MM.1S (cell line): Measurements from ENCODE around the gene ITGA11.

ENCODE experiments used
- DNase-seq: peaks from one replicate; pipeline ENCODE4 v3.0.0-alpha.2; 2015
- H2AFZ ChIP-seq: fragments of 300-600 bp; sonication (generic); 2 replicates; pipeline ENCODE4 v1.6.0; 2016; ENCODE audit warnings: antibody characterized with exemption, low read length
- H3F3A ChIP-seq: fragments of 300-600 bp; sonication (generic); 2 replicates; pipeline ENCODE4 v1.6.1; 2016; ENCODE audit warnings: mild to moderate bottlenecking, antibody characterized with exemption, low read length, moderate library complexity, mixed read lengths; ENCODE audit not compliant: insufficient read depth
- H3K27ac ChIP-seq: fragments of 300-600 bp; sonication (generic); 2 replicates; pipeline ENCODE4 v1.5.1; 2016; ENCODE audit warnings: mild to moderate bottlenecking, low read length
- H3K27me3 ChIP-seq: fragments of 300-600 bp; sonication (generic); replicated peaks from 2 replicates; pipeline ENCODE4 v1.6.0; 2016; ENCODE audit warnings: low read length; ENCODE audit not compliant: insufficient read depth
- H3K36me3 ChIP-seq: fragments of 300-600 bp; sonication (generic); replicated peaks from 2 replicates; pipeline ENCODE4 v1.6.1; 2016; ENCODE audit warnings: mild to moderate bottlenecking, low read length, mixed read lengths; ENCODE audit not compliant: insufficient read depth
- H3K4me1 ChIP-seq: fragments of 300-600 bp; sonication (generic); 2 replicates; pipeline ENCODE4 v1.6.1; 2016; ENCODE audit warnings: low read length, mixed read lengths
- H3K4me2 ChIP-seq: fragments of 300-600 bp; sonication (generic); 2 replicates; pipeline ENCODE4 v1.6.0; 2016; ENCODE audit warnings: low read depth, low read length
- H3K4me3 ChIP-seq: fragments of 300-600 bp; sonication (generic); 2 replicates; pipeline ENCODE4 v1.5.1; 2016; ENCODE audit warnings: low read length, mixed read lengths
- H3K79me2 ChIP-seq: fragments of 300-600 bp; sonication (generic); 2 replicates; pipeline ENCODE4 v1.6.1; 2016; ENCODE audit warnings: mixed run types, low read length, mixed read lengths
- H3K9ac ChIP-seq: fragments of 300-600 bp; sonication (generic); 2 replicates; pipeline ENCODE4 v1.6.1; 2016; ENCODE audit warnings: low read length, mixed read lengths
- H3K9me2 ChIP-seq: fragments of 300-600 bp; sonication (generic); replicated peaks from 2 replicates; pipeline ENCODE4 v1.6.1; 2016; ENCODE audit warnings: mild to moderate bottlenecking, low read length, mixed read lengths; ENCODE audit not compliant: insufficient read depth
- H3K9me3 ChIP-seq: fragments of 300-600 bp; sonication (generic); replicated peaks from 2 replicates; pipeline ENCODE4 v1.6.1; 2016; ENCODE audit warnings: mild to moderate bottlenecking, low read length, mixed read lengths; ENCODE audit not compliant: insufficient read depth
- H4K20me1 ChIP-seq: fragments of 300-600 bp; sonication (generic); 2 replicates; pipeline ENCODE4 v1.6.1; 2016; ENCODE audit warnings: mild to moderate bottlenecking, low read length, moderate library complexity, mixed read lengths; ENCODE audit not compliant: insufficient read depth
- CTCF ChIP-seq: fragments of 300-600 bp; sonication (generic); IDR thresholded peaks from 2 replicates; pipeline ENCODE4 v1.5.1; 2016; ENCODE audit warnings: antibody characterized with exemption, low read length, mixed read lengths
- EZH2 ChIP-seq: fragments of 300-600 bp; sonication (generic); optimal IDR thresholded peaks from 2 replicates; pipeline ENCODE3; 2017; ENCODE audit warnings: low read depth, mild to moderate bottlenecking, antibody characterized with exemption, low read length, mixed read lengths
- EZH2phosphoT487 ChIP-seq: fragments of 300-600 bp; sonication (generic); IDR thresholded peaks from 2 replicates; pipeline ENCODE4 v1.6.1; 2018; ENCODE audit warnings: antibody characterized with exemption, low read length

ITGA11 gene

DNA sequence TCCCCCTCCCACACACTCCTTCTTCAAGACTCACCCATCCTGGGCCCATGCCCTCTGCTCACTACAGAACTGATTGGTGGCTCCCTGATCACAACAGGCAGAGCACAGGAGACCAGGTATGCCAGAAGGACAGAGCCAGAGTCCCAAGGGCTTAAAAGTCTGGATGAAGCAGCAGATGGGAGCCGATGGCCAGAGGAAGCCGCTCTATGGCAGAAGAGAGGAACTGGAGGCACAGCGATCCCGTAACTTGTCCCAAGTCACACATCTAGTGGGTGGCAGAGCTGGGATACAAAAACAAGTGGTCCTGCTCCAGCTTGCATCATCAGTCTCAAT, 20.7 kb downstream of the ITGA11 start:
- no peaks in the 10 kb centered on the region for H3K4me1 ChIP-seq
- no peaks in the 10 kb centered on the region for H3K79me2 ChIP-seq
- no peak overlapping the region for H2AFZ ChIP-seq
- no peak overlapping the region for H3K27ac ChIP-seq
- H3K9me3 ChIP-seq, result no peaks in the 10 kb centered on the region
- no peaks in the 10 kb centered on the region for H3K9me2 ChIP-seq
- H3K9ac ChIP-seq, result no peak overlapping the region
- no peaks in the 10 kb centered on the region for H3F3A ChIP-seq
- no peaks in the 10 kb centered on the region for H4K20me1 ChIP-seq
- no peaks in the 10 kb centered on the region for H3K36me3 ChIP-seq
- no peak overlapping the region for H3K4me2 ChIP-seq
- no peak for DNase-seq
- no peaks in the 10 kb centered on the region for H3K27me3 ChIP-seq
- H3K4me3 ChIP-seq, result no peak overlapping the region
- TF ChIP-seq EZH2 (no peak), EZH2phosphoT487 (no peak), CTCF (no peak)

GRCh38 chr15:68410466-68411342, 21.3 kb downstream of the ITGA11 start:
- Histone ChIP-seq H3K4me1 (no peaks in the 10 kb centered on the region), H3F3A (no peaks in the 10 kb centered on the region), H3K27me3 (no peaks in the 10 kb centered on the region), H3K9ac (no peak overlapping the region), H4K20me1 (no peaks in the 10 kb centered on the region), H3K4me2 (no peak overlapping the region), H3K79me2 (no peaks in the 10 kb centered on the region), H3K36me3 (no peaks in the 10 kb centered on the region), H3K4me3 (no peak overlapping the region), H2AFZ (no peak overlapping the region), H3K9me3 (no peaks in the 10 kb centered on the region), H3K9me2 (no peaks in the 10 kb centered on the region), H3K27ac (no peak overlapping the region)
- DNase-seq, result no peak
- TF ChIP-seq CTCF, result no peak
- no peak for TF ChIP-seq EZH2
- TF ChIP-seq EZH2phosphoT487, result no peak

DNA sequence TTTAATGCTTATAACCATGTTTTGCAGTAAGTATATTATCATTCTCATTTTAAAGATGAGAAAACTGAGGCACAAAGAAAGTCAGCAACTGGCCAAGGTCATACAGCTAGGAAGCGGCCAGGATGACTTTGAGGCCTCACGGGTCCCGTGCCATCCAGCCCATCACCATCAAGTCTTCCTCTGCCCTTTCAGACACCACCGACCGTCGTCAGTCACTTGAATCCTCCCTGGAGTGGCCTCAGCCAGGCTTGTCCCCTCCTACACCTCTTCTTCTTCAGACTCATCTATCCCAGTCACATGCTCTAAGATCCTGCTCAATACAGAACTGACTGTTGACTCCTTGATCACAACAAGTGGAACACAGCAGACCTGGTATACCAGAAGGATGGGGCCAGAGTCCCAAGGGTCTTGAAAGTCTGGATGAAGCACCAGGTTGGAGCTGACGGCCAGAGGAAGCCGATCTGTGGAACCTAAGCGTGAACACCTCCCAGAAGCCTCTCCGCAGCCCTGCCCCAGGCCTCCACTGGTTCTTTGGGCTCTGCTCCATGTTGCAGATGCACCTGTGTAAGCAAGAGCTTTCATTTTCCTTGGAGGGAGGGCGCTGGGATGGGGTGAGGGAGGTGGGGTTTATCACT, 22.1 kb downstream of the ITGA11 start:
- Histone ChIP-seq H4K20me1 (no peaks in the 10 kb centered on the region), H3K27ac (no peak overlapping the region), H3K9ac (no peak overlapping the region), H2AFZ (no peak overlapping the region), H3K36me3 (no peaks in the 10 kb centered on the region), H3K79me2 (no peaks in the 10 kb centered on the region), H3K27me3 (no peaks in the 10 kb centered on the region), H3K9me2 (no peaks in the 10 kb centered on the region), H3K4me1 (no peaks in the 10 kb centered on the region), H3K4me2 (no peak overlapping the region), H3K9me3 (no peaks in the 10 kb centered on the region), H3F3A (no peaks in the 10 kb centered on the region), H3K4me3 (no peak overlapping the region)
- no peak for DNase-seq
- TF ChIP-seq EZH2phosphoT487 (no peak), EZH2 (no peak), CTCF (no peak)
